HG02678 (cell line): ENCODE measurements around the gene ADAM22.

Experiments
- ATAC-seq: cut with Tn5 transposase; IDR thresholded peaks from one replicate; pipeline ENCODE4 v1.9.1; 2021; ENCODE audit warnings: mild to moderate bottlenecking, moderate library complexity; ENCODE audit not compliant: unreplicated experiment

ADAM22 gene

GRCh38 chr7:88212918-88213317 is 278.9 kb downstream of the ADAM22 start:
- no peak for ATAC-seq

GRCh38 chr7:88214456-88214855 is 280.4 kb downstream of the ADAM22 start:
- ATAC-seq: no peak

- no peak for ATAC-seq
These were observed 281.2 kb downstream of the ADAM22 start for GRCh38 chr7:88215295-88215694.

GRCh38 chr7:88216276-88216675 is 282.2 kb downstream of the ADAM22 start:
- ATAC-seq: no peak

- peak; percentile 71 for ATAC-seq
These were observed 283.8 kb downstream of the ADAM22 start for GRCh38 chr7:88217675-88218428.

GRCh38 chr7:88218429-88218745 is 284.3 kb downstream of the ADAM22 start:
- no peak for ATAC-seq

- peak; percentile 24 for ATAC-seq
These were observed 285.0 kb downstream of the ADAM22 start for GRCh38 chr7:88218836-88219605.

GRCh38 chr7:88219781-88220747 is 286.0 kb downstream of the ADAM22 start, which contains the start of gene SRI:
SRI (minus strand) TSS chr7:88220038; CDS start chr7:88220026, 12 bp downstream.
- ATAC-seq: peak; percentile 63

- no peak for ATAC-seq
These were observed 289.2 kb downstream of the ADAM22 start for GRCh38 chr7:88223265-88223664.

- ATAC-seq: no peak
These were observed 290.7 kb downstream of the ADAM22 start for GRCh38 chr7:88224601-88225275.

- ATAC-seq: no peak
These were observed 292.1 kb downstream of the ADAM22 start for GRCh38 chr7:88226201-88226600.

GRCh38 chr7:88226886-88227516 is 292.9 kb downstream of the ADAM22 start:
- ATAC-seq: no peak

GRCh38 chr7:88229302-88229995 is 295.4 kb downstream of the ADAM22 start:
- ATAC-seq: no peak

GRCh38 chr7:88230646-88231045 is 296.6 kb downstream of the ADAM22 start:
- no peak for ATAC-seq

- no peak for ATAC-seq
These were observed 299.8 kb downstream of the ADAM22 start for GRCh38 chr7:88233828-88234227.

GRCh38 chr7:88239852-88240251 is 305.8 kb downstream of the ADAM22 start:
- ATAC-seq: no peak

- peak; percentile 80 for ATAC-seq
These were observed 309.4 kb downstream of the ADAM22 start for GRCh38 chr7:88243345-88243909.

GRCh38 chr7:88244258-88244657 is 310.2 kb downstream of the ADAM22 start:
- no peak for ATAC-seq
